ENCODE results near the gene UPK1A.

DNA sequence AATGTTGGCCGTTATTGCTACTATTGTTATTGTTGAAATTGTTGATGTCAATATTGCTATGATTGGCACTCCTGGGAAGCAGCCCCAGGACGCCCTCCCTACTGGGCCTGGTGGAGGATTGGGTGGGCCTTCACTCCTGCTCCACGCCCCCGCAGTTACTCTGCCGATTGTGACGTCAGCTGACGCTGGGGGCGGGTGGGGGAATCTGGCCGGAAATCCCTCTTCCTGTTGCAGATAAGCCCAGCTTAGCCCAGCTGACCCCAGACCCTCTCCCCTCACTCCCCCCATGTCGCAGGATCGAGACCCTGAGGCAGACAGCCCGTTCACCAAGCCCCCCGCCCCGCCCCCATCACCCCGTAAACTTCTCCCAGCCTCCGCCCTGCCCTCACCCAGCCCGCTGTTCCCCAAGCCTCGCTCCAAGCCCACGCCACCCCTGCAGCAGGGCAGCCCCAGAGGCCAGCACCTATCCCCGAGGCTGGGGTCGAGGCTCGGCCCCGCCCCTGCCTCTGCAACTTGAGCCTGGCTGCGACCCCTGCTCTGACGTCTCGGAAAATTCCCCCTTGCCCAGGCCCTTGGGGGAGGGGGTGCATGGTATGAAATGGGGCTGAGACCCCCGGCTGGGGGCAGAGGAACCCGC, 24.7 kb upstream of the UPK1A start, which contains the start of gene ETV2:
- no peak for TF ChIP-seq TAF1 (IDR thresholded peaks at IDR 0.05; ENCODE audit: borderline replicate concordance, low read depth, low read length)
- no peak for TF ChIP-seq POLR2AphosphoS5 (IDR thresholded peaks at IDR 0.05; ENCODE audit: low read depth, low read length)
